ENCODE measurements around the gene KCTD16. TPM values are rescaled to one million over a fixed set of nuclear protein-coding genes. Genes with fewer than 3 reads are reported as not detected.

Gene KCTD16
- total RNA-seq (under 1 TPM; 0.09 to 0.24 (median 0.20) TPM), polyA plus RNA-seq (under 1 TPM; under 0.01 to 0.03 (median 0.03) TPM)
- long read RNA-seq, donor 1 = 0 reads
- long read RNA-seq, donor 2 = 0 reads

DNA sequence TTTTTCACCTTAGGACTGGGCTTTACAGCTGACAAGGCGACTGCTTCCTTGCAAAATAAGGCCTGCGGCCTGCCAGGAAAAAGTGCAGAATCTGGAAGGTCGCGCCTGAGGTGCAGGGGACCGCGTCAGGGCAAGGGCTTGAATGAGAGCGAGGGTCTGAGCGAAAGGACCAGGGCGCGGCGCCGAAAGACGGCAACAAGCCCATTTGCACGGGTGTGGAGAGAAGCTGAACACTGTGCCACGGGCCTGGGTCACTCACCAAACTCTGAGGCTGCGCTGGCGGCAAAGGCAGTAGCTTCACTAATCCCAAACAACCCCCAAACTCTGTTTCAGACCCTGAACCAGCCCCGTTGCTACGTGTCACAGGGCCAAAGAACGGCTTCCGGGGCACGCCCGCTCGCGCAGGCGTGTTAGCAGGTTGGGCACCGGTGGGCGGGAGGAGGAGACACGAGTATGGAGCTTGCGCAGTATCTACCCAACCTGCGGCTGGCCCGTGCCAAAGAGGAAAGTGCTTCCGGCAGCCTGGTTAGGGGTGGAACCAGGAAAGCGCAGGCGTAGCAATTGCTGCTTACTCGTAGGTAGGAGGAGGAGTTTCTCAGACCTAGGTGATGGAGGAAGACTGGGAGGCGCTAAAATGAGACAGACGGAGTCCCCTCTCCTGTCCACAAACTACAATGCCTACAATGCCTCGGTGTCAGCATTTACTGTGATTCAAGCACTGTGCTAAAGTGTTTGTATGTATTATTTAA lies at the start of gene KCTD16, which contains the start of gene YIPF5:
Gene KCTD16 (plus strand): TSS at position 598 of the 749 bp plus-strand sequence.
Gene YIPF5 (minus strand): TSS at position 384 of the 749 bp plus-strand sequence. CDS start 704 bp downstream, outside the sequence.
- 0 to 1% (median 0%) methylated on average over 34 to 39 of the region's 39 CpGs for WGBS, 5 donors
- peak; percentile 90 to 94 (median 92) for TF ChIP-seq POLR2AphosphoS5 (IDR thresholded peaks at IDR 0.05)
- TF ChIP-seq, protein P1, sequence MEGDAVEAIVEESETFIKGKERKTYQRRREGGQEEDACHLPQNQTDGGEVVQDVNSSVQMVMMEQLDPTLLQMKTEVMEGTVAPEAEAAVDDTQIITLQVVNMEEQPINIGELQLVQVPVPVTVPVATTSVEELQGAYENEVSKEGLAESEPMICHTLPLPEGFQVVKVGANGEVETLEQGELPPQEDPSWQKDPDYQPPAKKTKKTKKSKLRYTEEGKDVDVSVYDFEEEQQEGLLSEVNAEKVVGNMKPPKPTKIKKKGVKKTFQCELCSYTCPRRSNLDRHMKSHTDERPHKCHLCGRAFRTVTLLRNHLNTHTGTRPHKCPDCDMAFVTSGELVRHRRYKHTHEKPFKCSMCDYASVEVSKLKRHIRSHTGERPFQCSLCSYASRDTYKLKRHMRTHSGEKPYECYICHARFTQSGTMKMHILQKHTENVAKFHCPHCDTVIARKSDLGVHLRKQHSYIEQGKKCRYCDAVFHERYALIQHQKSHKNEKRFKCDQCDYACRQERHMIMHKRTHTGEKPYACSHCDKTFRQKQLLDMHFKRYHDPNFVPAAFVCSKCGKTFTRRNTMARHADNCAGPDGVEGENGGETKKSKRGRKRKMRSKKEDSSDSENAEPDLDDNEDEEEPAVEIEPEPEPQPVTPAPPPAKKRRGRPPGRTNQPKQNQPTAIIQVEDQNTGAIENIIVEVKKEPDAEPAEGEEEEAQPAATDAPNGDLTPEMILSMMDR (IDR thresholded peaks at IDR 0.05 in 8 of 11, conservative IDR thresholded peaks at IDR 0.05 in 3 of 11) = no peak
- peaks cover 6 to 55% (median 33%) of the 10 kb centered on the region in 6 donors for H3K4me1 ChIP-seq
- H3K36me3 ChIP-seq = peaks cover 0 to 39% (median 4%) of the 10 kb centered on the region in 6 donors
- H3K4me3 ChIP-seq = peak within 1 kb of the TSS; percentile 59 to 79 (median 72)
- intact Hi-C loops (cut with DNase I; ENCODE audit: low total_unique reads) = no loop called here
- H3K27ac ChIP-seq = peak within 1 kb of the TSS; percentile 80 to 89 (median 85)
- peak; percentile 99 for DNase-seq
- no peaks in the 10 kb centered on the region for H3K9me3 ChIP-seq
- H3K27me3 ChIP-seq (replicated peaks in 1 of 7) = no peaks in the 10 kb centered on the region

DNA sequence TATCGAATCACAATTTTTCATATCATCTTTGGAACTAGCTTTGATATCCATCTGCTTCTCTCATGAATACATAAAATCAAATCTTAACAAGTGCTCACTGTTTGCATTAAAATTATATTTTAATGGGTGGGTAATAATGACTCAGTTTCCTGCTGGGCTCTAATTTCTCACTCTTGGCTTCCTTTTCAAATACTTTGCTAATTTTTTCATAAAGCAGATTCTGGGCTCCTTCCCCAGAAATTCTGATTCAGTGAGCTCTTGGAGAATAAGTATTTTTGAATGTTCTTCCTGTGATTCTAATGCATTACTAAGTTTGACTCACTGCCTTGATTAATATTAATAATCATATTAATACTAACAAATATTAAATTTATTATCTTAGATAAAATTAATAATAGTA lies 49.1 kb upstream of the KCTD16 start:
- TF ChIP-seq, protein P1 (IDR thresholded peaks at IDR 0.05 in 8 of 11, conservative IDR thresholded peaks at IDR 0.05 in 3 of 11) = no peak
- TF ChIP-seq POLR2AphosphoS5 (IDR thresholded peaks at IDR 0.05) (no peak), POLR2A (IDR thresholded peaks at IDR 0.05) (no peak)
- Histone ChIP-seq H3K36me3 (no peaks in the 10 kb centered on the region), H3K4me3 (no peak overlapping the region), H3K4me1 (no peaks in the 10 kb centered on the region), H3K27me3 (replicated peaks in 1 of 7) (no peaks in the 10 kb centered on the region), H3K27ac (no peak overlapping the region), H3K9me3 (peaks cover 0 to 6% (median 0%) of the 10 kb centered on the region in 8 donors)
- intact Hi-C loops (cut with DNase I; ENCODE audit: low total_unique reads) = no loop called here
- no peak for DNase-seq
- 91 to 100% (median 94%) methylated on average over 1 of the region's 1 CpG for WGBS, 5 donors

DNA sequence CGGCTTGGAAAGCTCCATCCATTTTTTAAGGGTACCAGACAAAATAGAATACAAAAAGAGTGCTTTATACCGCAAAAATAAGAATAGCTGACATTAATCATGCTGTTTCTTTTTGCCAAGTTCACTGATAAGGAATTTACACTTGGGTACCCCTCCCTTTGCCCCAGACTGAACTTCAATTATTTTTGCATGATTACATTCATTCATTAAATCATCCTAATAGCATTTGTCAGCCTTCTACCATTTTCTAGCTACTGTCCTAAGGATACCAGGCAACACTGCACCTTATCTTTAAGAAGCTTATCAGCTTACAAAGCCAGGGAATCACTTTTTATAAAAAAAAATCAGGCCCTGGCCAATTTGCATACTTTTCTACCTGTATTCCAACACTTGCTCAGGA lies 48.6 kb upstream of the KCTD16 start:
- Histone ChIP-seq H3K4me3 (no peak overlapping the region), H3K27me3 (replicated peaks in 1 of 7) (no peaks in the 10 kb centered on the region), H3K27ac (no peak overlapping the region), H3K4me1 (no peaks in the 10 kb centered on the region), H3K36me3 (no peaks in the 10 kb centered on the region), H3K9me3 (peaks cover 0 to 6% (median 0%) of the 10 kb centered on the region in 8 donors)
- intact Hi-C loops (cut with DNase I; ENCODE audit: low total_unique reads) = no loop called here
- no peak for DNase-seq
- 86 to 92% (median 88%) methylated on average over 2 of the region's 2 CpGs for WGBS, 5 donors
- TF ChIP-seq POLR2AphosphoS5 (IDR thresholded peaks at IDR 0.05) (no peak), POLR2A (IDR thresholded peaks at IDR 0.05) (no peak)
- TF ChIP-seq, protein P1 (IDR thresholded peaks at IDR 0.05 in 8 of 11, conservative IDR thresholded peaks at IDR 0.05 in 3 of 11) = no peak

DNA sequence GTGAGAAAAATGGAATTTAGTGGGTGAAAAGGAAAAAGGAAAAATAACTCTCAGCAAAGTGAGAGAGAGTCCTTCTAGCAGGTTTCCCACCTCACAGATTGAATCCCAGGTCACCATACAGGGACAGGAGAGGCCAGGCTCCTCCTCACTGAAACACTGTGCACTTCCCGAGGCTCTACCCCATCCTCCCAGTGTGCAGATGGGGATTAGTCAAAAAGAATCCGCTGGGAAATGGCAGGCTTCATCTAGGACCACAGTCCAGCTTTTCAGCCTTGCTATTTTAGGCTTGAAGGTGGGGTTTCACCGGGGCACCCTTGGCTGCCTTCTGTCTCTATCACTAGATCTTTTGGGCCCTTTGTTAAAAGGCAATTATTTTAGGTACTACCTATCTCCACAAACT lies 48.0 kb upstream of the KCTD16 start:
- 71 to 93% (median 86%) methylated on average over 3 of the region's 3 CpGs for WGBS, 5 donors
- peaks cover 0 to 6% (median 0%) of the 10 kb centered on the region in 8 donors for H3K9me3 ChIP-seq
- intact Hi-C loops (cut with DNase I; ENCODE audit: low total_unique reads) = no loop called here
- no peaks in the 10 kb centered on the region for H3K4me1 ChIP-seq
- H3K4me3 ChIP-seq = no peak overlapping the region
- TF ChIP-seq POLR2A (IDR thresholded peaks at IDR 0.05) = no peak
- TF ChIP-seq, protein P1 (IDR thresholded peaks at IDR 0.05 in 8 of 11, conservative IDR thresholded peaks at IDR 0.05 in 3 of 11) = no peak
- TF ChIP-seq POLR2AphosphoS5 (IDR thresholded peaks at IDR 0.05) = no peak
- H3K36me3 ChIP-seq = no peaks in the 10 kb centered on the region
- no peak for DNase-seq
- H3K27ac ChIP-seq = no peak overlapping the region
- no peaks in the 10 kb centered on the region for H3K27me3 ChIP-seq (replicated peaks in 1 of 7)
